ENCODE measurements around the gene ZFR2. TPM values are rescaled to one million over a fixed set of nuclear protein-coding genes. Genes with fewer than 3 reads are reported as not detected.

ZFR2 gene
- total RNA-seq, 3 donors from 2014 or later = 0.66 TPM; not detected in 2

GRCh38 chr19:3867971-3868769, 668 bp downstream of the ZFR2 start:
- no peaks in the 10 kb centered on the region for H3K9me3 ChIP-seq
- H3K4me1 ChIP-seq (ENCODE audit: low read depth) = no peaks in the 10 kb centered on the region
- H3K36me3 ChIP-seq (ENCODE audit: low read depth) = no peaks in the 10 kb centered on the region
- ATAC-seq (no peak), DNase-seq (no peak)
- intact Hi-C loops (cut with DNase I, micrococcal nuclease) = no loop called here
- TF ChIP-seq CTCF (IDR thresholded peaks at IDR 0.05) = no peak
- H3K4me3 ChIP-seq = no peak overlapping the region

- Histone ChIP-seq H3K9me3 (no peaks in the 10 kb centered on the region), H3K4me1 (ENCODE audit: low read depth) (no peaks in the 10 kb centered on the region), H3K4me3 (no peak overlapping the region), H3K36me3 (ENCODE audit: low read depth) (no peaks in the 10 kb centered on the region)
- intact Hi-C loops (cut with DNase I, micrococcal nuclease) = no loop called here
- DNase-seq = no peak
- no peak for TF ChIP-seq CTCF (IDR thresholded peaks at IDR 0.05)
- ATAC-seq = no peak
Observed at GRCh38 chr19:3866910-3867638, 1.8 kb downstream of the ZFR2 start.

- no peaks in the 10 kb centered on the region for H3K4me1 ChIP-seq (ENCODE audit: low read depth)
- H3K9me3 ChIP-seq = no peaks in the 10 kb centered on the region
- intact Hi-C loops (cut with DNase I, micrococcal nuclease) = no loop called here
- no peak for TF ChIP-seq CTCF (IDR thresholded peaks at IDR 0.05)
- no peaks in the 10 kb centered on the region for H3K36me3 ChIP-seq (ENCODE audit: low read depth)
- no peak overlapping the region for H3K4me3 ChIP-seq
- DNase-seq (no peak), ATAC-seq (no peak)
Observed at GRCh38 chr19:3863648-3864047, 5.2 kb downstream of the ZFR2 start.

DNA sequence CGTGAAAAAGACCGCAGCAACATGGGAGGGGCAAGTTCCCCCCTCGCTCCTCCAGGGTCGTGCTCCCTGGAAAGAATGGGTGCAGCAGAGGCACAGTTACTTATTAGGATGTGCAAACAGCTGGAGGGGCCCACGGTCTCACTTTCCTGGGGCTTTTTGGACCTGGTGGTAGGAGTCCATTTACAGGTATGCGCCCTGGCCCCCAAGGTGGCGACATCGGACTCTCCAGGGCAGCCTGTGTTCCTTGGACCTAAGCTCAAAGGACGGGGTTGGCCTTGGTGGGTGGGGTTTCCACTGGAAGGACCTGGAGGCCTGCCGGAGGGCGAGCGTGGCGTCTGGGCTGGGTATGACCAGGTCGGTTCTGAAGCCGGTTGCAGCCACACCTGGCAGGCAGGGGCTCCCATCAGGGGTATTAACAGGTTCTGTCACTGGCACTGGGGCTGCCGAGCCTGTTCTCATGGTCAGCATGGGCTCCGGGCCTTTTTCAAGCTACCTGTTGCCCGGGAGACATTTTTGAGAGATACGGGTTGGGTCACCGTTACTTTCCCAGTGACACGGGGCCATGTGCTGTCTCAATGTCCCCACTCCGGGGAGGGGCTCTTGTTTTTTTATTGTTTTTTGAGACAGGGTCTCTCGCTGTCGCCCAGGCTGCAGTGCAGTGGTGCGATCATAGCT, 5.9 kb downstream of the ZFR2 start:
- ATAC-seq = no peak
- no peak for DNase-seq
- no peak overlapping the region for H3K4me3 ChIP-seq

DNA sequence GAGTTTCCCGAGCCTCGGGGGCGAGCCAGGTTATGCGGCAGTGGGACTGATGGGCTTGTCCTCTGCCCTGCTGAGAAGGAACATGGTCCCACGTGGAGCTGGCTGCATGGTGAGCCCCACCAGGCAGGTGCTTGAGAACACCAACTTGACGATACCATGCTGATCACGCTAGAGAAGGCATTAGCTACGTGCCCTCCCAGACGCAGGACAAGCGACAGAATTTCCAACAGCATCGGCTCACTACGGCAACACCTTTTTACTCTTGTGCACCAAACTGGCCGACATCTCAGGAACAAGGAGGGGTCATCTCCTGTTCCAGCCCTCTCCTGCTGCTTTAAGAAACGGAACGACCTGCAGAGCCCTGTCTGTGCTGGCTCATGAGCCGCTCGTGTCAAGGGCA, 8.3 kb downstream of the ZFR2 start:
- no peak for TF ChIP-seq CTCF (IDR thresholded peaks at IDR 0.05)
- no peaks in the 10 kb centered on the region for H3K9me3 ChIP-seq
- no peaks in the 10 kb centered on the region for H3K36me3 ChIP-seq (ENCODE audit: low read depth)
- no peak for DNase-seq
- intact Hi-C loops (cut with DNase I, micrococcal nuclease) = no loop called here
- H3K4me1 ChIP-seq (ENCODE audit: low read depth) = no peaks in the 10 kb centered on the region
- ATAC-seq = no peak
- no peak overlapping the region for H3K4me3 ChIP-seq

More for the DNA sequence above, 5.9 kb downstream of the ZFR2 start:
- TF ChIP-seq CTCF (IDR thresholded peaks at IDR 0.05) = no peak
- no peaks in the 10 kb centered on the region for H3K4me1 ChIP-seq (ENCODE audit: low read depth)
- intact Hi-C loops (cut with DNase I, micrococcal nuclease) = no loop called here
- H3K9me3 ChIP-seq = no peaks in the 10 kb centered on the region
- no peaks in the 10 kb centered on the region for H3K36me3 ChIP-seq (ENCODE audit: low read depth)
